ENCODE measurements around the gene ITGBL1. TPM values are rescaled to one million over a fixed set of nuclear protein-coding genes. Genes with fewer than 3 reads are reported as not detected.

Gene ITGBL1
- total and polyA plus RNA-seq, 2 donors (not counting 1 experiment from before 2014, with no cell fraction given) = not detected

- intact Hi-C loops (cut with micrococcal nuclease) = no loop called here
- Mint-ChIP-seq H3K4me3 (no peak overlapping the region), H3K27ac (no peak overlapping the region), H3K4me1 (no peaks in the 10 kb centered on the region), H3K9me3 (ENCODE audit: insufficient read depth) (no peaks in the 10 kb centered on the region), H3K27me3 (peaks cover 2% of the 10 kb centered on the region)
- POLR2A ChIA-PET = no interaction called here
- no peak overlapping the region for H3K4me3 ChIP-seq (ENCODE audit: control extremely low read depth in 1 of 5, extremely low read depth in 1 of 5, insufficient read depth in 1 of 5, low read depth in 2 of 5, low read length in 4 of 5)
- no peaks in the 10 kb centered on the region for H3K36me3 ChIP-seq (replicated peaks in 1 of 2; ENCODE audit: control extremely low read depth in 1 of 2, control insufficient read depth in 1 of 2, extremely low read depth in 1 of 2, insufficient read depth in 2 of 2, low read length in 1 of 2)
- no peaks in the 10 kb centered on the region for H3K79me2 ChIP-seq (ENCODE audit: control insufficient read depth, insufficient read depth, low read length)
- no peaks in the 10 kb centered on the region for H3K9me3 ChIP-seq (ENCODE audit: control extremely low read depth in 1 of 3, control insufficient read depth in 2 of 3, insufficient read depth in 1 of 3, low read length in 2 of 3)
- H2AFZ ChIP-seq (ENCODE audit: insufficient read depth, low read depth, low read length, poor library complexity, severe bottlenecking) = no peak overlapping the region
- no peaks in the 10 kb centered on the region for H4K20me1 ChIP-seq (ENCODE audit: control insufficient read depth, insufficient read depth, low read length, poor library complexity, severe bottlenecking)
- ATAC-seq (ENCODE audit: low read depth) (no peak), DNase-seq (no peak)
- WGBS (ENCODE audit: insufficient coverage) = 100% methylated on average over 1 of the region's 1 CpG
- CTCF ChIA-PET = no interaction called here
- no peak for TF ChIP-seq EZH2 (IDR thresholded peaks at IDR 0.05; ENCODE audit: borderline replicate concordance, insufficient read depth, low read depth, low read length, poor library complexity, severe bottlenecking)
- TF ChIP-seq CTCF (IDR thresholded peaks at IDR 0.05) = no peak
- no peak overlapping the region for H3K4me2 ChIP-seq (replicated peaks; ENCODE audit: low read depth, low read length, poor library complexity, severe bottlenecking)
- H3K9ac ChIP-seq (ENCODE audit: low read length) = no peak overlapping the region
- H3K4me1 ChIP-seq (ENCODE audit: control insufficient read depth in 2 of 2, insufficient read depth in 2 of 2, low read length in 2 of 2) = no peaks in the 10 kb centered on the region
- peaks cover 0 to 3% (median 0%) of the 10 kb centered on the region in 4 experiments for H3K27me3 ChIP-seq (replicated peaks in 1 of 4; ENCODE audit: control extremely low read depth in 1 of 4, control insufficient read depth in 3 of 4, insufficient read depth in 4 of 4, low read length in 3 of 4)
- H3K27ac ChIP-seq (ENCODE audit: low read length in 2 of 2) = no peak overlapping the region
Measured at GRCh38 chr13:101708115-101708514, 255.6 kb downstream of the ITGBL1 start.

- POLR2A ChIA-PET = no interaction called here
Measured at GRCh38 chr13:101709952-101710351, 257.5 kb downstream of the ITGBL1 start.

More at GRCh38 chr13:101709952-101710351, 257.5 kb downstream of the ITGBL1 start:
- Histone ChIP-seq H3K9me3 (ENCODE audit: control extremely low read depth in 1 of 3, control insufficient read depth in 2 of 3, insufficient read depth in 1 of 3, low read length in 2 of 3) (no peaks in the 10 kb centered on the region), H3K4me2 (replicated peaks; ENCODE audit: low read depth, low read length, poor library complexity, severe bottlenecking) (no peak overlapping the region), H3K9ac (ENCODE audit: low read length) (no peak overlapping the region), H3K4me1 (ENCODE audit: control insufficient read depth in 2 of 2, insufficient read depth in 2 of 2, low read length in 2 of 2) (no peaks in the 10 kb centered on the region), H2AFZ (ENCODE audit: insufficient read depth, low read depth, low read length, poor library complexity, severe bottlenecking) (no peak overlapping the region), H3K27ac (ENCODE audit: low read length in 2 of 2) (no peak overlapping the region), H3K27me3 (replicated peaks in 1 of 4; ENCODE audit: control extremely low read depth in 1 of 4, control insufficient read depth in 3 of 4, insufficient read depth in 4 of 4, low read length in 3 of 4) (peaks cover 0 to 3% (median 0%) of the 10 kb centered on the region in 4 experiments), H4K20me1 (ENCODE audit: control insufficient read depth, insufficient read depth, low read length, poor library complexity, severe bottlenecking) (no peaks in the 10 kb centered on the region), H3K79me2 (ENCODE audit: control insufficient read depth, insufficient read depth, low read length) (no peaks in the 10 kb centered on the region), H3K36me3 (replicated peaks in 1 of 2; ENCODE audit: control extremely low read depth in 1 of 2, control insufficient read depth in 1 of 2, extremely low read depth in 1 of 2, insufficient read depth in 2 of 2, low read length in 1 of 2) (no peaks in the 10 kb centered on the region), H3K4me3 (ENCODE audit: control extremely low read depth in 1 of 5, extremely low read depth in 1 of 5, insufficient read depth in 1 of 5, low read depth in 2 of 5, low read length in 4 of 5) (no peak overlapping the region)
- WGBS (ENCODE audit: insufficient coverage) = 95% methylated on average over 4 of the region's 6 CpGs
- TF ChIP-seq EZH2 (IDR thresholded peaks at IDR 0.05; ENCODE audit: borderline replicate concordance, insufficient read depth, low read depth, low read length, poor library complexity, severe bottlenecking) (no peak), CTCF (IDR thresholded peaks at IDR 0.05) (no peak)
- peaks cover 2% of the 10 kb centered on the region for H3K27me3 Mint-ChIP-seq
- H3K9me3 Mint-ChIP-seq (ENCODE audit: insufficient read depth) = no peaks in the 10 kb centered on the region
- no peak overlapping the region for H3K4me3 Mint-ChIP-seq
- H3K27ac Mint-ChIP-seq = no peak overlapping the region
- no peaks in the 10 kb centered on the region for H3K4me1 Mint-ChIP-seq
- no peak for ATAC-seq (ENCODE audit: low read depth)
- intact Hi-C loops (cut with micrococcal nuclease) = no loop called here
- DNase-seq = no peak
- CTCF ChIA-PET = no interaction called here

Data from B cell (primary cell).